Measurements from ENCODE around the gene PYROXD2.

DNA sequence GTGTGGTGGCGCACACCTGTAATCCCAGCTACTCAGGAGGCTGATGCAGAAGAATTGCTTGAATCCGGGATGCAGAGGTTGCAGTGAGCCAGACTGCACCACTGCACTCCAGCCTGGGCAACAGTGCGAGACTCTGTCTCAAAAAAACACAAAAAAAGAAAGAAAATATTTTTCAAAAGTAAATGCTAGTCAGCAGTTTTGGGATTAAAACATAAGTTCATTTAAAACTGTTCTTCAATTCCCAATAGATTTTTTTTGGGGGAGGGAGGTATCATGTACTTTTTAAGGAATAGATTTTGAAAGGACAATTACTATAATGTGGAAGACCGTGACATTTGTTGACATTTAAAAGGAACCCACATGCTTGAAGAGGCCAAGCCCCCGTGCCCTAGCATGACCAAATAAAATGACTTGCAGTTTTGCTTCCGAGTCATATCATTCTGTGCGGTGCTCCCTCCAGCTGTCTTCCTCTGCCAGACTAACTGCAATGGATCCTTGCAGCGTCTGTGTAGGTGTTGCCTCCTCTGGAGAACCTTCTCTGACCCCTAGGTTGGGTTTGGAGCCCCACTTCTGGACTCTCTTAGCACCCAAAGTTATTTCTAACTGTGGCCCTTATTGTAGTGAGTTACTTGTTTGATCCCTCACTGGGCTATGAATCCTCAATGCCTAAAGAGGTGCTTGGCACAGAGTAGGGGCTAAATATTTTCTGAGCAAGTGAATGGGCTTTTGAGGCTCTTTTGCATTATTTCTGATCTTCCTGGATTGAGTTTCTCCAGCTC, 49.2 kb upstream of the PYROXD2 start:
- TF ChIP-seq, protein P1, sequence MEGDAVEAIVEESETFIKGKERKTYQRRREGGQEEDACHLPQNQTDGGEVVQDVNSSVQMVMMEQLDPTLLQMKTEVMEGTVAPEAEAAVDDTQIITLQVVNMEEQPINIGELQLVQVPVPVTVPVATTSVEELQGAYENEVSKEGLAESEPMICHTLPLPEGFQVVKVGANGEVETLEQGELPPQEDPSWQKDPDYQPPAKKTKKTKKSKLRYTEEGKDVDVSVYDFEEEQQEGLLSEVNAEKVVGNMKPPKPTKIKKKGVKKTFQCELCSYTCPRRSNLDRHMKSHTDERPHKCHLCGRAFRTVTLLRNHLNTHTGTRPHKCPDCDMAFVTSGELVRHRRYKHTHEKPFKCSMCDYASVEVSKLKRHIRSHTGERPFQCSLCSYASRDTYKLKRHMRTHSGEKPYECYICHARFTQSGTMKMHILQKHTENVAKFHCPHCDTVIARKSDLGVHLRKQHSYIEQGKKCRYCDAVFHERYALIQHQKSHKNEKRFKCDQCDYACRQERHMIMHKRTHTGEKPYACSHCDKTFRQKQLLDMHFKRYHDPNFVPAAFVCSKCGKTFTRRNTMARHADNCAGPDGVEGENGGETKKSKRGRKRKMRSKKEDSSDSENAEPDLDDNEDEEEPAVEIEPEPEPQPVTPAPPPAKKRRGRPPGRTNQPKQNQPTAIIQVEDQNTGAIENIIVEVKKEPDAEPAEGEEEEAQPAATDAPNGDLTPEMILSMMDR (IDR thresholded peaks at IDR 0.05; ENCODE audit: low read depth, low read length, poor library complexity, severe bottlenecking) = no peak
- TF ChIP-seq EZH2phosphoT487 (IDR thresholded peaks at IDR 0.05; ENCODE audit: borderline replicate concordance, low read length) = no peak
